GM19035 (cell line): ENCODE results near the gene DRD2.

Source experiments
- ATAC-seq: cut with Tn5 transposase; IDR thresholded peaks from one replicate; pipeline ENCODE4 v1.9.1; 2021; ENCODE audit not compliant: unreplicated experiment

Gene DRD2

DNA sequence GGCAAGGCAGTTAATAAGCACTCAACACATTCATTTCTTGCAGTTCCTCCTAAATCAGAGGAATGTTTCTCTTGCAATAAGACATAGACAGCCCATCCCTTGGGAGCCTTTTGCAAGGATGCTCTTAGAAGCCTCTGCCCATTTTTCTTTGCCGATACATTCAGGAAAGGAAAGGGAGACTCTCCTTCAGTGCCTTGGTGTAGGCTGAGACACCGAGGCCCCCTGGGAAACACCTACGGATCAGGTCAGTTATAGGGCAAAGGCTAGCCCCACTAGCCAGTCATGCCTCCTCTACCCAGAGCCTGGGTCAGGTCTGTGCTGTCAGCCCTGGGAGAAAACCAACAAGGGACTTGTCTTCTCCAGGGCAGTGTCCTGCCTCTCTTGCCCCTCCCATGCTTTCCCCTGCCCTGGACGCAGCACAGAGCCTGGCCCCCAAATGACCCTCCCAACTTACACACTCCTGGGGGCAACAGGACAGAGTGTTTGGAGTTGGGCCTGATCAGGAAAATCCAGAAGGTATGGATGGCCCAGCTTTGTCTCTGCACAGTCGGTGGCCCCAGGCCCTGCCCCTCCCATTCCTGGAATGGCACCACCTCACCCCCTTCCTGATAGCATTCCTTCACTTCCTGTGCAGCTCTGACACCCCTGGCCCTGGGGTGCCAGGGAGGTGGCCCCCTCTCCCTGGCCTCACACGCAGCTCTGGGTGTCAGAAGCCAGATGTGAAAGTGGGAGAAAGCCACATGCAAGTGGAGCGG is 69.3 kb downstream of the DRD2 start:
- ATAC-seq = no peak

DNA sequence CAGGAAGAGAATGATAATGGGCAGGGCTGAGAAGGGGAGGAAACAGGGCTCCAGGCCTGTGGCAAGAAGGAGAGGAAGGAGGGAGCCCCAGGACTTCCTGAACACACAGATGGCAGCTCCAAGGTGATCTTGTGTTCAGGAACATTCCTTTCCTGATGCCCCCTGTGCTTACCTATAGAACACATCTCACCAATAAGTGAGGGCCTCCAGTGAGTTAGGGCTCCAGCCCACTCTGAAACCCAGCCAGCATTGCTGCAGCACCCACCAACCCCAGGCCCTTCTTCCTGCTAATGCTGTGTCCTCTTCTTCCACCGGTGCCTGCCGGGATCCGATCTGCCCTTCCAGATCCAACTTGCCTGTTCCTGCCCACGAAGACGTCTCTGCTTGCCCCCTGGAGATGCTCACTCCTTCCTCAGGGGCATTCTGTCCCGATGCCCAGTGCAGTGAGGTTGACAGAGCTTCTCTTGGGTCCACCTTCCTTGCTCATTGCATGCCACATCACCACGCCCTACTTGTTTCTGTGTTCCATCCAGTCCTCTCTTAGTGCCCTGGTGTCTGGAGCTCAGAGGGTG is 70.3 kb downstream of the DRD2 start:
- no peak for ATAC-seq

DNA sequence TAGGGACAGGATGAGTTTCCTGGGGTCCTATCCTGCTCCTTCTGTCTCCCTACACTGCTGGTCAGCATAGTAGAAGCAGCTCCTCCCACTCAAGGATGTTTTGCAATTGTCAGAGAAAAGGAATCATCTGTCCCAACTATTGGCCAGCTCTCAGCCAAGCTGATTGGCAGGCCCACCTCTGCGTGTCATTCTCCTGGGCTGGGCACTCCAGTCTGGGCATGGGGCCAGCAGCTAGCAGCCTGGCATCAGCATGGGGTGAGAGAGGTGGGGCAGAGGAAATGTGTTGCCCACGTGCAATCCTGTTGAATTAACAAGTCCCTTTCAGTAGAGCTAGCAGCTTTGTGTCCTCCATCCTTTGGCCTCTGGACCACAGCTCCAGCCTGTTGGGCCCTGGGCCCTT is 73.5 kb downstream of the DRD2 start:
- ATAC-seq = no peak

DNA sequence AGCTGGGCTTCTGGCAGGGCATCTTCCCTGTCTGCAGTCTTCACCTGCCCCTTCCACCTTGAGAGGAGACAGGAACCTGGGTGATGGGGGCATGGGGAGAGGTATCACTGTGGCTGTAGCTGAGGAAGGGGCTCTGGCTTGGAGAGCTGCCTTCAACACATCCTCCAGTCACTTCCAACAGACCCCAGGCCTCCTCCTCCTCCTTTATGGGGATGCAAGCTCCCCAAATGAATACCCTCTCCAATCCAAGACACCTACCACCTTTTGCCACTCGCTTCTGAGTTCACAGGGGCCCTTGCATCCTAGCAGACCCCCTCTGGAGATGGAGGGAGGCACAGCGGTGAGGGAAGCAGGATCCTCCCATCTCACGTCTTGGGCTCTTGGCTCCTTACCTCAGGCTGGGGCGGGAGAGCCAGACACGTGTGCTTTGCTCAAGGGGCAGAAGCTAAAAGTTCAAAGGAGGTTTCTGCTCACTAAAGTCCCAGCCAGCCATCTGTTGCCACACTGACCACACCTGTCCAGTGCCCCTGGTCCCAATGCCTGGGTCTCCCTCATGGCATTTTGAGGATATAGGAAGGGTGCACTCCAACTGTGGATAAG is 74.5 kb downstream of the DRD2 start:
- no peak for ATAC-seq

DNA sequence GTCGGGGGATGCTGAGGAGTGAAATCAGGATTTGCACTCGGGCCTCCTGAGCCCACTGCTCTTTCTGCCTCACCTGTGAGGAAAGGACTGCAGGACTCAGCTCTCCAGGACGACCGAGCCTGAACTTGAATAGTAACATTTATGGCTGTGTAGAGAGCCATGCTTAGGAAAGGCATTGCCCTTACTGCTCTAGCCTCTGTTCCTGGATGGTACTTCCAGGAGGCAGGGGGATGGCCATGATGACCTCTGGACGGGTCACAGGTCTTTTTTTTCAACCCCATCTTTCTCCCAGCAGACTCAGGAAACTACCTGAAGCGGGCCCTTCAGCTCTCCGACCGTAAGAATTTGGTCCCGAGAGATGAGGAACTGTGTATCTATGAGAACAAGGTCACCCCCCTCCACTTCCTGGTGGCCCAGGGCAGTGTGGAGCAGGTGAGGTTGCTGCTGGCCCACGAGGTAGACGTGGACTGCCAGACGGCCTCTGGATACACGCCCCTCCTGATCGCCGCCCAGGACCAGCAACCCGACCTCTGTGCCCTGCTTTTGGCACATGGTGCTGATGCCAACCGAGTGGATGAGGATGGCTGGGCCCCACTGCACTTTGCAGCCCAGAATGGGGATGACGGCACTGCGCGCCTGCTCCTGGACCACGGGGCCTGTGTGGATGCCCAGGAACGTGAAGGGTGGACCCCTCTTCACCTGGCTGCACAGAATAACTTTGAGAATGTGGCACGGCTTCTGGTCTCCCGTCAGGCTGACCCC is 76.3 kb downstream of the DRD2 start:
- no peak for ATAC-seq

DNA sequence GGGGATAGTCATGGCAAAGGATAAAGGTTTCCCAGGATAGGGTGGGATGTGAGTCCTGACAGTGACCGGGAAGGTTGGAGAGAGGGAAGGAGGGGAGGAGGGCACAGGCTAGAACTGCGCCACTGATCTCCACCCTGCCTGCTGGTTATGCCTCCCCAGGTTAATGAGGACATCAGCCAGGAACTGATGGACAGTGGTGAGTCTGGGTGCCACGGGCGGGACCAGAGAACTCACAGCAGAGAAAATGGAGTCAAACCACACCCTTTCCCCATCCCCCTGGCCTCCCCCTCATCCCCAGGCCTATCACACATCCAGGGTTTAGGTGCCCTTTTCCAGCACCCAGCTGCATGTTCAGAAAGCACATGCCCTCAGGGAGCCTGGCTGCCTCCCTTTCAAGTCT is 77.4 kb downstream of the DRD2 start:
- ATAC-seq = no peak

DNA sequence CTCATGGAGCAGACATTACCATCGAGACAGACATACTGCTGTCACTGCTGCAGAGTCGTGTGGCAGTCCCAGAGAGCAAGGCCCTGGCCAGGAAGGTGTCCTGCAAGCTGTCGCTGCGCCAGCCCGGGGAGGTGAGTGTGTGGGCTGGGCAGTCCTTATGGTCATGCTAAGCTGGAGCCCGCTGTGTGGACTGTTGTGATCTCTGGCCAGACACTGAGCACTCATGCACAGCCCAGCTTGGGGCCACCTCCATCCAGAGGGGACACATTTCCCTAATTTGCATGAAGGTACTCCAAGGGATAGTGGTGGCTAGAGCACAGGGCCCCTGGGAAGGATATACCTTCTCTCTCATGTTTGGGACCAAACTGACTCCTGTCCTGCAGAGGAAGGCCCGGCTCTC is 78.0 kb downstream of the DRD2 start:
- ATAC-seq = no peak

DNA sequence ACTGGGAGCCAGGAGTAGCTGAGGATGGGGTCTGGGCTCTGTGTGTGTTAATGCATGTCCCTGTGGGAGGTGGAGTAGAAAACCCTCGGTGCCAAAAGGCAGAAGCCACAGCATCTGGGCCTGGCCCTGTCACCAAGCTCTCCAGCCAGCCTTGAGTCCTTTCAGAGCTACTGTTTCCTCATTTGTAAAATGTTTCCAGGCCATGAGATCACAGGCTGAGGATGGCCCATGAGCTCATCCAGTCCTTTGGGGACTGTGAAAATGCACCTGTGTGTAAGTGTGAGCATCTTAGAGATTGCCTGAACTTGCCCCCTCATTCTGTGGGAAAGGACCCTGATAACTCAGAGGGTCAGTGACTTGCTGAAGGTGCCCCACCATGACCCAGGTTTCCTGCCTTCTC is 78.5 kb downstream of the DRD2 start:
- ATAC-seq = no peak

DNA sequence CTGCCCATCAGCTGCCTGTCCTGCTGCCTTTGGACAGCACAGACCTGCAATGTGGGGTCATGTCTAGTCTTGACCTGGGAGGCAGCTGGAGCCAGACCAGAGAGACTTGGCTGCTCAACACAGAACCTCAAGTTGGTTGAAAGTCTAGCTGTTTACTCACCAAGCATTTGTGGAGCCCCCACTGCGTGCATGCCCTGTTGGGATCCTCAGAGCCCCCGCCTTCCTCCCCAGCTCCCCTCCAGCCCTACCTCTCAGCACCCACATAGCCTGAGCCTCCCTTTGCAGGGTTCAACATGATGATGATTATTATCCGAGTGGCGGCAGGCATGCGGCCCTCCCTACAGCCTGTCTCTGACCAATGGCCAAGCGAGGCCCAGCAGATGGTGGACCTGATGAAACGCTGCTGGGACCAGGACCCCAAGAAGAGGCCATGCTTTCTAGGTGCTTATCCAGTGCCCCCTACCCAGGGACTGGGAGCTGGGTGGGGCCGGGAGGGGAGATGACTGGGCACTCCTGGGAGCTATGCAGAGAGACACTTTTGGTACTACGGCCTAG is 79.3 kb downstream of the DRD2 start:
- no peak for ATAC-seq

DNA sequence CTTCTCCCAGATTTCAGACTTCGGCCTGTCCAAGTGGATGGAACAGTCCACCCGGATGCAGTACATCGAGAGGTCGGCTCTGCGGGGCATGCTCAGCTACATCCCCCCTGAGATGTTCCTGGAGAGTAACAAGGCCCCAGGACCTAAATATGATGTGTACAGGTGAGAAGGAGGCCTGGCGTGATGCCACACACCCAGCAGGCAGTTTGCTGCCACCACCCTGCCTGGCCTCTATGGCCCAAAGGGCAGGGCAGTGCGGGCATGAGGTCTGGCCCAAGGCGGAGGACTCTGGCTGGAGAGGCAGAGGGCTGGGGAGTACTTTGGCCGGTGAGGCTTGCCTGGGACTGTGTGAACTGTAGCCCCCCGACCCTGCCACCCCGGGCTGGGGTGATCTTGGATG is 80.3 kb downstream of the DRD2 start:
- ATAC-seq = no peak

DNA sequence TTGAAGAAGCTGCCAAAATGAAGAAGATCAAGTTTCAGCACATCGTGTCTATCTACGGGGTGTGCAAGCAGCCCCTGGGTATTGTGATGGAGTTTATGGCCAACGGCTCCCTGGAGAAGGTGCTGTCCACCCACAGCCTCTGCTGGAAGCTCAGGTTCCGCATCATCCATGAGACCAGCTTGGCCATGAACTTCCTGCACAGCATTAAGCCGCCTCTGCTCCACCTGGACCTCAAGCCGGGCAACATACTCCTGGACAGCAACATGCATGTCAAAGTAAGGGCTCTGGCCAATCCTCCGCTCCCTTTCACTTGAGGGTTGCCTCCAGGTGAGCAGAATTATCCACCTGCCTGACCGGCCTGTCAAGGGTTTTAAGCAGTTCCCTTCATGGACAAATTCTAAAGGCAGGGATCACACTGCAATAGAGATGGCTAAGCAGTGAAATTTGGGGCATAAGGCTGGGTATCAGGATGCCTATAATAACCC is 81.7 kb downstream of the DRD2 start:
- ATAC-seq = no peak

DNA sequence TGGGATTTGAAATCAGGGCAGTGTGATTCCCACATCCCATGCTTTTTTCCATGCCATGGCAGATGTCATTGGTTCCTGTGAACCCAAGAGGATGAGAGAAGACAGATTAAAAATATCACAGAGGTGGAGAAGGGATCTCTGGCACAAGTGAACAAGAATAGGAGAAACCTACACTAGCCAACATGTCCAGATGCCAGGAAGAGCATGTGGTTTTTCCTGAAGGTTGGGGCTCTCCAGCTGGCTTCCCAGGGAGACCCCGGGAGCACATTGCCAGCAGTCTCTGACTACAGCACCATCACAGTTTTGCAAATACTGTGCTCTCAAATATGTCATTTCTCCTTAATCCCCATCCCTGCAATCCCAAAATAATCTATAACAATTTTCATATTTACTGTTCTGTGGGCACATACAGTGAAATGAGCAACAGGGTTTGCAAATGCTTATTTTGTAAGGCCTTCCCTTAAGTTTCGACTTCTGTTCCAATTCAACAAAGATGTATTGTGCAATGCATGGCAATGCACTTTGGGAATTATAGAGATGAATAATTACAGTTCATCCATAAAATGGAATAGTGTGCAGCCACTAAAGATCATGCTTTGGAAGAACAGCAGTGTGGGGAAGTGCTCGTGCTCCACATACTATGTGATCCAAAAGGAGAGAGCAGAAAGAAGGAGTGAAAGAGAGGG is 82.8 kb downstream of the DRD2 start:
- no peak for ATAC-seq

DNA sequence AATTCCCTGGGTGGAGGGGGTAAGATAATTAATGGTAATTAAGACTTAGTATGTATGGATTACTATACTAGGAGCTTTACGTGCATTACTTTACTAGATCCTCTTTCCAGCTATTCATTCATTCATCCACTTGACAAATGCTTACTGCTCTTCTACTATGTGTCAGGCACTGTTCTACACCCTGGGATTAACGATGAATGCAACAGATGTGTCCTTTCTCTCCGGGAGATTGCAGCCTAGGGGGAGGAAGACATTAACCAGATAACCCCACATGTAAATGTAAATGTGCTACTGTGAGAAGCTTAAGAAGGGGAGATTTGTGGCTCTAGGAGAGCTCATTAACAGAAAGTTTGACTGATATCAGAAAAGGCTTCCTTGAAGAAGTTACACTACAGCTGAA is 85.9 kb downstream of the DRD2 start:
- ATAC-seq = no peak

DNA sequence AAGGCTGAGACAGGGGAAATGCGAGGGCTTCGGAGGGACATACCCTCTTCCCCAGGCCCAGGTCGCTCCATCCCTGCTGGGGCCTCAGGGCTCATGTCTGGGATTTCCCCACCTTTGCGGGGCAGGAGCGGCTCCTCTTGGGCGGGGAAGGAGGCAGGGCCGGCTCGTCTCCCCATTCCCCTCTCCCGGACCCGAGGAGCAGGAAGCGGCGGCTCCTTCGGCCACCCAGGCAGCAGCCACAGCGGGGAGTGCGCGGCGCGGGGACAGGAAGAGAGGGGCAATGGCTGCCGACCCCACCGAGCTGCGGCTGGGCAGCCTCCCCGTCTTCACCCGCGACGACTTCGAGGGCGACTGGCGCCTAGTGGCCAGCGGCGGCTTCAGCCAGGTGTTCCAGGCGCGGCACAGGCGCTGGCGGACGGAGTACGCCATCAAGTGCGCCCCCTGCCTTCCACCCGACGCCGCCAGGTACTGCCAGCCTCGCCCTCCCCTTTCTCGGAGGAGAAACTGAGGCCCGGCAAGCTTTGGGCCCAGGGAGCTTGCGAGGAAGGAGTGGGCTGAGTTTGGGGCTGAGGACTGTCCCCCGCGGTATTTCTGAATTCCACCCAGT is 87.5 kb downstream of the DRD2 start, which contains the start of gene ANKK1:
Gene ANKK1 (plus strand): TSS at position 175 of the 607 bp plus-strand sequence. CDS start 106 bp downstream, at position 281.
- no peak for ATAC-seq

DNA sequence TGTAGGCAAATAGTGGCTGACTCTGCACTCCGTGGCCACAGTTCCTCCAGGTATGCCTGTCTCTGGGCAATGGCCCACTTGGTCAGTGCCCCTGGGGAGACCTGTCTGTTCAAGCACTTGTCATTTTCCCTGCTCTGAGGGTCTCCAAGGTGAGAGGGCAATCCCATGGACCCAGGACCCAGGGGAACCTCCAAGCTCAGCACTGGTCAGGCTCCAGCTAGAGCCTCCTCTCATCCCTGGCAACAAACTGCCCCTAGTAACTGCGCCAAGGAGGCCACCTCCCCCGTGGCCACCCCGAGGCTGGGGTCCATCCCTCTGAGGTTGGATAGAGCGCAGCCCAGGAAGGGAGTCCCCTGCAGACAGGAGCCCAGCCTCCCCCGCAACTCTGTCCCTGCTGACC is 88.3 kb downstream of the DRD2 start:
- no peak for ATAC-seq

DNA sequence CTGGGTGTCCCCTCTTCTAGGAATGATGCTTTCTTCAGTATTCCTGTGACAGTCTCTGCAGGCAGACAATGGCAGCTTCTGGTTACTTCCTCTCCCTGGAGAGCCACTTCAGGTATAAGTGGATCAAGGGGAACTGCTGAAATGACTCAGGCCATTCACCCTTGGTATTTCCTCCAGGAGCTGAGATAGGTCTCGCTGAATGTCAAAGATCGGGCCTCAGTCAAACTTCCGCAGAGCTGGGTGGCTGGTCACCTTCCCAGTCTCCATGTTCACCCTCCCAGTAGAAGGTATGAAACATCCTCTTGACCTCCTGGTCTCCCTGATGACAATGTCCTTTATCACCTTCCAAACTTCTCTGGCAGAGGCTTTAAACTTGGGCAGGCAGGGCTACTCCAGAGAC is 89.4 kb downstream of the DRD2 start:
- ATAC-seq = no peak

DNA sequence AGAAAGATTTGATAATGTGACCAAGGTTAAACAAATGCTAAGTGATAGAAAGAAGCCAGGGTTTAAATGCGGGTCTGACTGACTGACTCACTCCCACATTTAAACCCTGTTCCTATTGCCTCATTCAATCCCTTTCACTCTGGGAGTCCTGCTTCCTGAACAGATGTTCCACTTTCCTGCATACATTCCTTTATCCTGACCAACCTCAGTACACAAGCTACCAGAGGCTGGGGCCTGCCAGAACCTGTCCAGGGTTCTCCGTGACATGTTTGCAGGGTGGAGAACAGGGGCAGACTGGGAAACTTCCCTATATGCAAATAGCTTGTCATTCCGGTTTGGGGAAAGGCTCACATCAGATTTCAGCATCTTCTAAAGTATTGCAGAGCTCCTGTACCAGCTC is 90.6 kb downstream of the DRD2 start:
- no peak for ATAC-seq

DNA sequence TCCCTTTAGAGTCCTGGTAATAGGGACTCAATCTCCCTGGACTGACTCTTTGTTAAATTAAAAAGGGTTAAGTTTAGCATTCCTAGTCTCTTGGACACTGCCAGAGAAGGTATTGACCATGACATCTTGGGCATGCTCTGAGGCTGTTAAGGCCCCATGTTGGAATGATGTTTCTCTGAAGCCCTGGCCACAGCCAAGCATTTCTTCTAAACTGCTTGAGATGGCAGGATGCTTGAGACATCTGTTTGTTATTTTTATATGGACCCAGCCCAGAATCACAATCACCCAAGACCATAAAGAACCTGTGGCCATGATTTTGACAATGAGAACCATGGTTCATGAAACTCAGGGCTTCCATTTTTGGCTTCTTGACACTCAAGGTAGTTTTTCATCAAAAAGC is 93.1 kb downstream of the DRD2 start:
- no peak for ATAC-seq

DNA sequence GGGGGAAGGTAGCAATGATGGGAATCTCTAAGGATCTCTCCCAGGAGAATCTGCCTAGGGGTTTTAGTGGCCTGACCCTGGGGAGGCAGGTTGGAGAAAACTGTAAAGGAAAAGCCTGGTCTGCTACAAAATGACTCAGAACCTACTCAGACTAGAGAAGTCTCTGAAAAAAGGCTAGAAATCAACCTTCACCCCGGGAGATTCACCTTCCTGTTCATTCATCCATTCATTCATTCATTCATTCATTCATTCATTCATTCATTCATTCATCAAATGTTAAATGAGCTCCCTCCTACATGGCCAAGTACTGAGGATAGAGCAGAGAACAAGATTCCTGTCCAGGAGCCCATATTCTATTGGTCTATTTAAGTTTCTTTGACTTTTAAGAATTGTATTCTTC is 96.5 kb downstream of the DRD2 start:
- ATAC-seq = no peak

DNA sequence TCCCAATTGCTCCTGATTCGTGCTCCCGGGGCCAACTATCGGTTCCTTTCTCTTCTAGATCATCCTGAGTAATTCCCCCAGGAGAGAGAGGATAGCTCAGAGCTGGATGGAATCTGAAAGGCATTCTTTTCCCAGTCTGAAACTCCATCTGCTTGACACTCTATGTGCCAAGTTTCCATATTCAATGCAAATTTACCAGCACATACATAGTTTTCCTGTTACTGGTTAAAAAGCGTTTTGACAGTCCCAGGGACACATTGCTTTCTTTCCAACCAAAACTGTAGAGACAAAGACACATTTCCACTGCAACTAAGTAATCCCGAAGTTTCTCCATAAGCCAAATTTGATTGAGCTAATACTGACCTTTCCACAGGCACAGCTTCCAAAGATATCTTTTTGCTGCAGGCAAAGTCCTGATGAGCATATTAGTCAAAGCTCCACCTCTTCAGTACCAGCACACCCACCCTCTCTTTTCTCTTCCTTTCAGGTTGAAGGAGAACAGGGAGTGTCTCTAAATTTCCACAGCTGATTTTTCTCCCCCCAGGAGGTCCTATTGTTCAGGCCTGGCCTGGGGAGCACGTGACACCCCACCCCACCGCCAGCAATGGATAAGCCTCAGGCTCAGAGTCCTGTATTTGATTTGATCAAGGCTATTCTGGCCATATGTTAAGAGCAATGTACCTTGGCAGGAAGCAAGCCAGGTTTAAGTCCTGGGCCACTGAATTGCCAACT is 97.4 kb downstream of the DRD2 start:
- ATAC-seq = no peak
